GM12878 (cell line): ENCODE measurements around the gene TECR. TPM values are rescaled to one million over a fixed set of nuclear protein-coding genes. Genes with fewer than 3 reads are reported as not detected.

Experiments
- ATAC-seq: fragments of 200-7000 bp; cut with Tn5 transposase; 3 replicates; pipeline ENCODE4 v1.9.1; 2020; ENCODE audit warnings: mild to moderate bottlenecking, moderate library complexity
- BruUV-seq: library from RNA; stranded (reverse); fragments of 400-500 nt; replicated peaks from 2 replicates; lab custom pipeline; 2021; lab: Mats Ljungman, UMichigan
- CTCF ChIA-PET: fragments of 300-600 bp; sonication (Branson Sonifier 250); formaldehyde crosslinking; extraction: SDS; loops from one replicate; lab custom pipeline; 2021; ENCODE audit warnings: inconsistent platforms; lab: Yijun Ruan, JAX
- POLR2A ChIA-PET: fragments of 350-600 bp; formaldehyde crosslinking; extraction: SDS; loops from one replicate; lab custom pipeline; 2021; ENCODE audit warnings: inconsistent platforms; lab: Charles Lee
- RAD21 ChIA-PET: fragments of 300-600 bp; sonication (Branson Sonifier 250); formaldehyde crosslinking; loops from one replicate; lab custom pipeline; 2023; ENCODE audit warnings: antibody characterized with exemption; ENCODE audit not compliant: unreplicated experiment; lab: Charles Lee
- SMC1A ChIA-PET: fragments of 300-600 bp; sonication (Branson Sonifier 250); formaldehyde crosslinking; loops from one replicate; lab custom pipeline; 2023; ENCODE audit not compliant: unreplicated experiment, uncharacterized antibody; lab: Charles Lee
- DNase-seq: peaks from one replicate; pipeline ENCODE4 v3.0.0-alpha.2; 2011; ENCODE audit warnings: low read depth, low spot score
- FAIRE-seq: peaks from 3 replicates; lab custom pipeline; 2011; peaks lifted over from hg19 to GRCh38; lab: Jason Lieb, UNC
- H2AFZ ChIP-seq: 2 replicates; pipeline ENCODE4 v1.6.0; 2011; ENCODE audit warnings: low read depth, low read length, control low read depth; ENCODE audit not compliant: control insufficient read depth
- H3K27ac ChIP-seq: 2 replicates; pipeline ENCODE4 v1.5.1; 2011; ENCODE audit warnings: control low read depth; ENCODE audit not compliant: control insufficient read depth, insufficient read depth
- H3K27me3 ChIP-seq, 2 experiments: replicated peaks in 1 of 2; 2 replicates each; pipeline versions ENCODE4 v1.6.0 to v1.6.1; 2011; ENCODE audit warnings: low read length in 1 of 2; ENCODE audit not compliant: control insufficient read depth in 2 of 2, insufficient read depth in 2 of 2
- H3K36me3 ChIP-seq, 2 experiments: 2 replicates each; pipeline ENCODE4 v1.5.1; 2011; ENCODE audit warnings: low read length in 1 of 2; ENCODE audit not compliant: control insufficient read depth in 2 of 2, insufficient read depth in 2 of 2
- H3K4me1 ChIP-seq: 2 replicates; pipeline ENCODE4 v1.6.1; 2011; ENCODE audit warnings: mild to moderate bottlenecking, low read length, moderate library complexity, mixed read lengths; ENCODE audit not compliant: control insufficient read depth, insufficient read depth
- H3K4me2 ChIP-seq: 2 replicates; pipeline ENCODE4 v1.6.0; 2011; ENCODE audit warnings: control low read depth; ENCODE audit not compliant: control insufficient read depth, insufficient read depth
- H3K4me3 ChIP-seq: fragments of 200-600 bp; sonication (generic); 2 replicates; pipeline ENCODE4 v1.5.1; 2016
- H3K79me2 ChIP-seq: 2 replicates; pipeline ENCODE4 v1.6.0; 2011; ENCODE audit warnings: low read length; ENCODE audit not compliant: control insufficient read depth, insufficient read depth
- H3K9ac ChIP-seq: 2 replicates; pipeline ENCODE4 v1.8.0; 2011; ENCODE audit warnings: low read length, control low read depth, mixed read lengths; ENCODE audit not compliant: control insufficient read depth, insufficient read depth
- H3K9me3 ChIP-seq: replicated peaks from 3 replicates; pipeline ENCODE4 v1.5.1; 2011; ENCODE audit warnings: mild to moderate bottlenecking, low read length; ENCODE audit not compliant: control insufficient read depth, insufficient read depth
- H4K20me1 ChIP-seq: 2 replicates; pipeline ENCODE4 v1.6.0; 2011; ENCODE audit not compliant: control insufficient read depth, insufficient read depth
- BRCA1 ChIP-seq: IDR thresholded peaks from 2 replicates; pipeline ENCODE4 v1.6.1; 2011; ENCODE audit warnings: low read depth, low read length, improper control_type of control experiment
- CBX5 ChIP-seq: sonication (generic); IDR thresholded peaks from 2 replicates; pipeline ENCODE4 v1.6.1; 2016; ENCODE audit warnings: low read depth, moderate library complexity, mild to moderate bottlenecking, inconsistent platforms
- GABPA ChIP-seq: IDR thresholded peaks from 2 replicates; pipeline ENCODE4 v1.6.1; 2014; ENCODE audit warnings: antibody characterized with exemption, low read depth, mild to moderate bottlenecking, inconsistent platforms
- IKZF1 ChIP-seq: fragments of 450-650 bp; conservative IDR thresholded peaks from 2 replicates; pipeline ENCODE4 v1.6.1; 2017; ENCODE audit warnings: antibody characterized with exemption, mild to moderate bottlenecking
- IRF4 ChIP-seq: IDR thresholded peaks from 2 replicates; pipeline ENCODE4 v1.6.1; 2011; ENCODE audit warnings: low read depth, low read length
- POLR2AphosphoS2 ChIP-seq: IDR thresholded peaks from 2 replicates; pipeline ENCODE4 v1.6.1; 2011; ENCODE audit warnings: low read depth, mild to moderate bottlenecking, low read length, improper control_type of control experiment, moderate library complexity
- POLR2AphosphoS5 ChIP-seq: IDR thresholded peaks from 2 replicates; pipeline ENCODE4 v1.6.1; 2011; ENCODE audit warnings: mild to moderate bottlenecking, low read length, inconsistent platforms
- RBBP5 ChIP-seq: fragments of 200-600 bp; sonication (generic); conservative IDR thresholded peaks from 2 replicates; pipeline ENCODE4 v1.6.1; 2016
- RELA ChIP-seq: fragments of 450-650 bp; IDR thresholded peaks from 2 replicates; pipeline ENCODE4 v1.8.0; 2014; ENCODE audit warnings: borderline replicate concordance; ENCODE audit not compliant: partially characterized antibody
- SIX5 ChIP-seq: IDR thresholded peaks from 2 replicates; pipeline ENCODE4 v1.6.1; 2011; ENCODE audit warnings: mild to moderate bottlenecking, low read depth, low read length, moderate library complexity; ENCODE audit not compliant: severe bottlenecking
- SP1 ChIP-seq: IDR thresholded peaks from one replicate; pipeline ENCODE4 v1.6.1; 2011; ENCODE audit warnings: low read depth, low read length
- STAT1 ChIP-seq: fragments of 450-650 bp; conservative IDR thresholded peaks from 2 replicates; pipeline ENCODE4 v1.6.1; 2014; ENCODE audit warnings: antibody characterized with exemption, mild to moderate bottlenecking
- TCF7 ChIP-seq: IDR thresholded peaks from 2 replicates; pipeline ENCODE4 v1.6.1; 2014; ENCODE audit warnings: antibody characterized with exemption, borderline replicate concordance
- ZNF207 ChIP-seq: fragments of 450-650 bp; IDR thresholded peaks from 2 replicates; pipeline ENCODE4 v1.6.1; 2014; ENCODE audit warnings: antibody characterized with exemption, mild to moderate bottlenecking, borderline replicate concordance
- WGBS: methylation state at CpG from one replicate; pipeline ENCODE4 v1.1.6; 2016; ENCODE audit warnings: low lambda C conversion rate; ENCODE audit not compliant: insufficient replicate concordance, insufficient coverage; ENCODE audit errors: missing lambda C conversion rate; 5-methylcytosine and 5-hydroxymethylcytosine counted together
- in situ Hi-C: fragments of 300-500 bp; cut with MboI; formaldehyde crosslinking; loops from 9 replicates; pipeline ENCODE4 v1.14.3; 2018; ENCODE audit warnings: mixed read lengths
- intact Hi-C: fragments of 100-400 bp; cut with micrococcal nuclease; formaldehyde crosslinking; loops from one replicate; pipeline ENCODE4 v1.14.2; 2022; ENCODE audit not compliant: unreplicated experiment
- polyA plus RNA-seq, 11 experiments: library from polyadenylated mRNA; depleted of rRNA in 4 of 11; unstranded in 6 of 11; stranded (reverse) in 5 of 11; fragments of >200 nt; fragmentation: Nextera tagmentation in 4 of 11; fragmentation: Illumina TruSeq in 1 of 11; extraction: Ambion mirVana in 4 of 11; extraction: Trizol in 1 of 11; gene quantifications; 1 replicate in 1 of 11; 2 replicates in 10 of 11; pipeline versions ENCODE4 v1.2.1 to v1.2.3, GENCODE V29; 2011 to 2016; ENCODE audit warnings: inconsistent platforms in 2 of 11, missing spikeins in 2 of 11, low read depth in 1 of 11
- total RNA-seq, 4 experiments: library from RNA; depleted of rRNA in 3 of 4; stranded (reverse); fragments of >200 nt in 3 of 4; fragmentation: Illumina TruSeq in 1 of 4; extraction: Trizol in 1 of 4; gene quantifications; 2 replicates each; pipeline versions ENCODE4 v1.2.1 to v1.2.3, GENCODE V29; 2013 to 2021
- TF ChIP-seq, protein P1 (sequence below): fragments of 450-650 bp; IDR thresholded peaks from 2 replicates; pipeline ENCODE4 v1.6.1; 2016; ENCODE audit warnings: mild to moderate bottlenecking
- TF ChIP-seq, protein P2 (sequence below), 3 experiments: IDR thresholded peaks in 2 of 3; conservative IDR thresholded peaks in 1 of 3; 2 replicates each; pipeline ENCODE4 v1.5.1; 2011; ENCODE audit warnings: low read depth in 3 of 3, low read length in 3 of 3, mild to moderate bottlenecking in 3 of 3, control low read depth in 2 of 3, moderate library complexity in 2 of 3, inconsistent platforms in 1 of 3, mixed read lengths in 1 of 3; ENCODE audit not compliant: control insufficient read depth in 2 of 3, insufficient read depth in 1 of 3; ENCODE audit errors: extremely low read depth in 1 of 3

Gene TECR
- total and polyA plus RNA-seq, 10 of the 15 experiments (the other 5 are each of a cell fraction or from before 2014, with no cell fraction given) = 9.6 to 157 (median 64.2) TPM

DNA sequence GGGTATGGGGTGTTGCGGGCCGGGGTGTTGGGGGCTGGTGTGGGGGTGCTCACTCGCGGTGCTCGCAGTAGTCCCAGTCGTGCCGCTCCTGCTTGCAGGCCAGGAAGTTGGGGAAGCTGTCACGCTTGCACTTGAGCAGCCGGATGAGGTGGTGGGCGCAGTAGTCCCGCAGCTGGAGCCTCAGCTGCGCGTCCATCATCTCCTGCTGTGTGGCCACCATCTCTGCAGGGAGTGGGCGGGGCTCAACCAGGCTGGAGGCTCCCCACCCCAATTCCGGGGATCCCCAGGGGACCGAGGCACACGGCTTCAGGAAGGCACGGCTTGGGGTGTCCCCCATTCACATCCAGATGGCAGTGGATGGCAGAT lies 37.3 kb downstream of the TECR start:
- H3K27ac ChIP-seq = no peak overlapping the region
- H3K27me3 ChIP-seq = no peaks in the 10 kb centered on the region
- 72% methylated on average over 11 of the region's 18 CpGs for WGBS
- SMC1A ChIA-PET = no interaction called here
- no peaks in the 10 kb centered on the region for H3K9me3 ChIP-seq
- TF ChIP-seq SIX5 (no peak), TCF7 (no peak), RELA (no peak), ZNF207 (no peak), IRF4 (no peak), POLR2AphosphoS2 (no peak), STAT1 (no peak), GABPA (no peak), CBX5 (no peak), BRCA1 (no peak), SP1 (no peak), POLR2AphosphoS5 (no peak), IKZF1 (no peak), RBBP5 (no peak)
- TF ChIP-seq, protein P1, sequence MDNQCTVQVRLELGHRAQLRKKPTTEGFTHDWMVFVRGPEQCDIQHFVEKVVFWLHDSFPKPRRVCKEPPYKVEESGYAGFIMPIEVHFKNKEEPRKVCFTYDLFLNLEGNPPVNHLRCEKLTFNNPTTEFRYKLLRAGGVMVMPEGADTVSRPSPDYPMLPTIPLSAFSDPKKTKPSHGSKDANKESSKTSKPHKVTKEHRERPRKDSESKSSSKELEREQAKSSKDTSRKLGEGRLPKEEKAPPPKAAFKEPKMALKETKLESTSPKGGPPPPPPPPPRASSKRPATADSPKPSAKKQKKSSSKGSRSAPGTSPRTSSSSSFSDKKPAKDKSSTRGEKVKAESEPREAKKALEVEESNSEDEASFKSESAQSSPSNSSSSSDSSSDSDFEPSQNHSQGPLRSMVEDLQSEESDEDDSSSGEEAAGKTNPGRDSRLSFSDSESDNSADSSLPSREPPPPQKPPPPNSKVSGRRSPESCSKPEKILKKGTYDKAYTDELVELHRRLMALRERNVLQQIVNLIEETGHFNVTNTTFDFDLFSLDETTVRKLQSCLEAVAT = no peak
- TF ChIP-seq, protein P2, sequence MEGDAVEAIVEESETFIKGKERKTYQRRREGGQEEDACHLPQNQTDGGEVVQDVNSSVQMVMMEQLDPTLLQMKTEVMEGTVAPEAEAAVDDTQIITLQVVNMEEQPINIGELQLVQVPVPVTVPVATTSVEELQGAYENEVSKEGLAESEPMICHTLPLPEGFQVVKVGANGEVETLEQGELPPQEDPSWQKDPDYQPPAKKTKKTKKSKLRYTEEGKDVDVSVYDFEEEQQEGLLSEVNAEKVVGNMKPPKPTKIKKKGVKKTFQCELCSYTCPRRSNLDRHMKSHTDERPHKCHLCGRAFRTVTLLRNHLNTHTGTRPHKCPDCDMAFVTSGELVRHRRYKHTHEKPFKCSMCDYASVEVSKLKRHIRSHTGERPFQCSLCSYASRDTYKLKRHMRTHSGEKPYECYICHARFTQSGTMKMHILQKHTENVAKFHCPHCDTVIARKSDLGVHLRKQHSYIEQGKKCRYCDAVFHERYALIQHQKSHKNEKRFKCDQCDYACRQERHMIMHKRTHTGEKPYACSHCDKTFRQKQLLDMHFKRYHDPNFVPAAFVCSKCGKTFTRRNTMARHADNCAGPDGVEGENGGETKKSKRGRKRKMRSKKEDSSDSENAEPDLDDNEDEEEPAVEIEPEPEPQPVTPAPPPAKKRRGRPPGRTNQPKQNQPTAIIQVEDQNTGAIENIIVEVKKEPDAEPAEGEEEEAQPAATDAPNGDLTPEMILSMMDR (IDR thresholded peaks at IDR 0.05 in 2 of 3, conservative IDR thresholded peaks at IDR 0.05 in 1 of 3; ENCODE audit: control insufficient read depth in 2 of 3, extremely low read depth in 1 of 3, insufficient read depth in 1 of 3, low read depth in 3 of 3, low read length in 3 of 3) = no peak
- TF ChIP-seq, all 136 proteins: peak for 0
- Histone ChIP-seq H3K4me2 (no peak overlapping the region), H3K36me3 (peaks cover 0 to 12% of the 10 kb centered on the region in 2 experiments; a peak in 3 of 4 replicates), H4K20me1 (no peaks in the 10 kb centered on the region), H3K4me1 (peaks cover 10% of the 10 kb centered on the region), H2AFZ (no peak overlapping the region), H3K4me3 (no peak overlapping the region), H3K79me2 (peaks cover 19% of the 10 kb centered on the region), H3K9ac (no peak overlapping the region)
- CTCF ChIA-PET = no interaction called here
- POLR2A ChIA-PET = no interaction called here
- BruUV-seq = no TSS peak
- RAD21 ChIA-PET = no interaction called here
- DNase-seq (no peak), FAIRE-seq (no peak), ATAC-seq (no peak)
- in situ Hi-C loops (loop anchor here (5.0 kb wide), 1 partner anchor 326 kb away; no protein-coding TSS in a partner anchor), intact Hi-C loops (no loop called here)
